Duodenal mucosa (tissue), 2 donors: Measurements from ENCODE around the gene DDX31.

Experiments used
- H3K27ac ChIP-seq: one replicate; pipeline ENCODE4 v1.7.0; 2013; ENCODE audit warnings: low read depth, low read length
- H3K27me3 ChIP-seq, 2 donors: one replicate each; pipeline ENCODE4 v1.7.0; 2013; ENCODE audit warnings: low read length in 2 of 2, control low read depth in 1 of 2; ENCODE audit not compliant: insufficient read depth in 2 of 2, control insufficient read depth in 1 of 2
- H3K36me3 ChIP-seq, 2 donors: one replicate each; pipeline ENCODE4 v1.7.0; 2013; ENCODE audit warnings: low read length in 2 of 2, control low read depth in 1 of 2; ENCODE audit not compliant: insufficient read depth in 2 of 2, control insufficient read depth in 1 of 2
- H3K4me1 ChIP-seq, 2 donors: one replicate each; pipeline ENCODE4 v1.7.0; 2013; ENCODE audit warnings: low read length in 2 of 2, control low read depth in 1 of 2; ENCODE audit not compliant: insufficient read depth in 2 of 2, control insufficient read depth in 1 of 2
- H3K4me3 ChIP-seq, 2 donors: one replicate each; pipeline ENCODE4 v1.7.0; 2013; ENCODE audit warnings: low read length in 2 of 2, low read depth in 1 of 2
- H3K9ac ChIP-seq, 2 donors: one replicate each; pipeline ENCODE4 v1.7.0; 2013; ENCODE audit warnings: low read length in 2 of 2, low read depth in 1 of 2
- H3K9me3 ChIP-seq, 2 donors: one replicate each; pipeline ENCODE4 v1.7.0; 2013; ENCODE audit warnings: low read length in 2 of 2, control low read depth in 1 of 2; ENCODE audit not compliant: control insufficient read depth in 1 of 2

DDX31 gene

GRCh38 chr9:132609829-132610228 lies 60.0 kb downstream of the DDX31 start:
- Histone ChIP-seq H3K27ac (no peak overlapping the region), H3K27me3 (no peaks in the 10 kb centered on the region), H3K4me1 (no peaks in the 10 kb centered on the region), H3K9me3 (no peaks in the 10 kb centered on the region), H3K4me3 (no peak overlapping the region), H3K9ac (no peak overlapping the region), H3K36me3 (peaks cover 12 to 57% of the 10 kb centered on the region in 2 donors)

GRCh38 chr9:132609184-132609583 lies 60.6 kb downstream of the DDX31 start:
- Histone ChIP-seq H3K9ac (no peak overlapping the region), H3K4me1 (no peaks in the 10 kb centered on the region), H3K9me3 (no peaks in the 10 kb centered on the region), H3K27ac (no peak overlapping the region), H3K36me3 (peaks cover 12 to 56% of the 10 kb centered on the region in 2 donors), H3K4me3 (no peak overlapping the region), H3K27me3 (no peaks in the 10 kb centered on the region)

GRCh38 chr9:132606066-132606465 lies 63.7 kb downstream of the DDX31 start:
- Histone ChIP-seq H3K9me3 (no peaks in the 10 kb centered on the region), H3K27ac (no peak overlapping the region), H3K4me3 (no peak overlapping the region), H3K27me3 (no peaks in the 10 kb centered on the region), H3K9ac (no peak overlapping the region), H3K36me3 (peaks cover 16 to 51% of the 10 kb centered on the region in 2 donors), H3K4me1 (no peaks in the 10 kb centered on the region)

GRCh38 chr9:132605387-132605786 lies 64.4 kb downstream of the DDX31 start:
- no peaks in the 10 kb centered on the region for H3K4me1 ChIP-seq
- no peak overlapping the region for H3K9ac ChIP-seq
- peaks cover 17 to 47% of the 10 kb centered on the region in 2 donors for H3K36me3 ChIP-seq
- H3K4me3 ChIP-seq: no peak overlapping the region
- no peak overlapping the region for H3K27ac ChIP-seq
- H3K27me3 ChIP-seq: no peaks in the 10 kb centered on the region
- H3K9me3 ChIP-seq: no peaks in the 10 kb centered on the region

- Histone ChIP-seq H3K9ac (no peak overlapping the region), H3K27ac (no peak overlapping the region), H3K4me3 (no peak overlapping the region), H3K4me1 (no peaks in the 10 kb centered on the region), H3K27me3 (no peaks in the 10 kb centered on the region), H3K36me3 (peaks cover 11 to 38% of the 10 kb centered on the region in 2 donors), H3K9me3 (no peaks in the 10 kb centered on the region)
Observed at GRCh38 chr9:132602207-132602606, 67.6 kb downstream of the DDX31 start.

GRCh38 chr9:132600326-132600984 lies 69.3 kb downstream of the DDX31 start:
- Histone ChIP-seq H3K27ac (no peak overlapping the region), H3K36me3 (peaks cover 11 to 31% of the 10 kb centered on the region in 2 donors), H3K4me1 (no peaks in the 10 kb centered on the region), H3K9ac (no peak overlapping the region), H3K27me3 (no peaks in the 10 kb centered on the region), H3K9me3 (no peaks in the 10 kb centered on the region), H3K4me3 (no peak overlapping the region)

GRCh38 chr9:132597073-132597775 lies 72.6 kb downstream of the DDX31 start:
- no peaks in the 10 kb centered on the region for H3K9me3 ChIP-seq
- no peaks in the 10 kb centered on the region for H3K27me3 ChIP-seq
- H3K4me1 ChIP-seq: no peaks in the 10 kb centered on the region
- no peak overlapping the region for H3K9ac ChIP-seq
- peaks cover 7 to 31% of the 10 kb centered on the region in 2 donors for H3K36me3 ChIP-seq
- H3K27ac ChIP-seq: no peak overlapping the region
- no peak overlapping the region for H3K4me3 ChIP-seq

GRCh38 chr9:132596200-132596599 lies 73.6 kb downstream of the DDX31 start:
- Histone ChIP-seq H3K36me3 (peaks cover 2 to 26% of the 10 kb centered on the region in 2 donors), H3K9ac (no peak overlapping the region), H3K9me3 (no peaks in the 10 kb centered on the region), H3K27me3 (peaks cover 5 to 7% of the 10 kb centered on the region in 2 donors), H3K4me3 (no peak overlapping the region), H3K27ac (no peak overlapping the region), H3K4me1 (no peaks in the 10 kb centered on the region)

- Histone ChIP-seq H3K4me3 (no peak overlapping the region), H3K27me3 (peaks cover 11 to 15% of the 10 kb centered on the region in 2 donors), H3K9ac (no peak overlapping the region), H3K9me3 (no peaks in the 10 kb centered on the region), H3K27ac (no peak overlapping the region), H3K36me3 (peaks cover 0 to 23% of the 10 kb centered on the region in 2 donors), H3K4me1 (no peaks in the 10 kb centered on the region)
Observed at GRCh38 chr9:132595319-132595718, 74.5 kb downstream of the DDX31 start.

GRCh38 chr9:132594412-132594811 lies 75.4 kb downstream of the DDX31 start:
- Histone ChIP-seq H3K9me3 (no peaks in the 10 kb centered on the region), H3K9ac (no peak overlapping the region), H3K27me3 (peaks cover 14 to 19% of the 10 kb centered on the region in 2 donors), H3K4me3 (no peak overlapping the region), H3K36me3 (peaks cover 0 to 18% of the 10 kb centered on the region in 2 donors), H3K27ac (no peak overlapping the region), H3K4me1 (no peaks in the 10 kb centered on the region)
